DMS53 treated with DMSO at 0.1 percent for 48 hours (cell line): Measurements from ENCODE around the gene ZNF718.
"Not testable (repeated sequence)": the region's sequence is repeated elsewhere in the genome, so short reads cannot be mapped to it uniquely, and the experiment has no call there.

Source experiments
- DNase-seq: peaks from one replicate; lab custom pipeline; 2025; ENCODE audit not compliant: unreplicated experiment; lab: John Stamatoyannopoulos, UW

Gene ZNF718

GRCh38 chr4:124275-125081 is at the start of gene ZNF718:
Gene ZNF718 (plus strand): TSS chr4:124501. CDS start chr4:124671, 170 bp downstream.
- peak; percentile 99 for DNase-seq

- DNase-seq = no peak
Measured at GRCh38 chr4:85951-86350, 38.4 kb upstream of the ZNF718 start.

GRCh38 chr4:86559-87324 is 37.6 kb upstream of the ZNF718 start:
- not testable (repeated sequence) for DNase-seq

GRCh38 chr4:98386-98785 is 25.9 kb upstream of the ZNF718 start:
- DNase-seq = no peak

- DNase-seq = no peak
Measured at GRCh38 chr4:99863-100262, 24.4 kb upstream of the ZNF718 start.

GRCh38 chr4:107083-107443 is 17.2 kb upstream of the ZNF718 start:
- no peak for DNase-seq

GRCh38 chr4:107444-108429 is 16.6 kb upstream of the ZNF718 start:
- DNase-seq = no peak

GRCh38 chr4:112771-113170 is 11.5 kb upstream of the ZNF718 start:
- no peak for DNase-seq

- no peak for DNase-seq
Measured at GRCh38 chr4:113732-114131, 10.6 kb upstream of the ZNF718 start.

GRCh38 chr4:114149-114548 is 10.2 kb upstream of the ZNF718 start:
- peak; percentile 82 for DNase-seq

- DNase-seq = no peak
Measured at GRCh38 chr4:116499-116898, 7.8 kb upstream of the ZNF718 start.

- DNase-seq = no peak
Measured at GRCh38 chr4:120616-121015, 3.7 kb upstream of the ZNF718 start.

GRCh38 chr4:121408-122084 is 2.8 kb upstream of the ZNF718 start:
- no peak for DNase-seq

- DNase-seq = not testable (repeated sequence)
Measured at GRCh38 chr4:123922-124274, 403 bp upstream of the ZNF718 start.

- peak; percentile 56 for DNase-seq
Measured at GRCh38 chr4:125091-125771, 930 bp downstream of the ZNF718 start.

- no peak for DNase-seq
Measured at GRCh38 chr4:125833-126232, 1.5 kb downstream of the ZNF718 start.

- no peak for DNase-seq
Measured at GRCh38 chr4:132483-132882, 8.2 kb downstream of the ZNF718 start.

- DNase-seq = no peak
Measured at GRCh38 chr4:138935-139334, 14.6 kb downstream of the ZNF718 start.

- no peak for DNase-seq
Measured at GRCh38 chr4:139691-140090, 15.4 kb downstream of the ZNF718 start.

GRCh38 chr4:146621-147020 is 22.3 kb downstream of the ZNF718 start:
- DNase-seq = no peak
